ENCODE results near the gene ERLEC1. TPM values are rescaled to one million over a fixed set of nuclear protein-coding genes. Genes with fewer than 3 reads are reported as not detected.

Gene ERLEC1
- total RNA-seq, 2 experiments from 2014 or later: 22.7 to 23.2 TPM

DNA sequence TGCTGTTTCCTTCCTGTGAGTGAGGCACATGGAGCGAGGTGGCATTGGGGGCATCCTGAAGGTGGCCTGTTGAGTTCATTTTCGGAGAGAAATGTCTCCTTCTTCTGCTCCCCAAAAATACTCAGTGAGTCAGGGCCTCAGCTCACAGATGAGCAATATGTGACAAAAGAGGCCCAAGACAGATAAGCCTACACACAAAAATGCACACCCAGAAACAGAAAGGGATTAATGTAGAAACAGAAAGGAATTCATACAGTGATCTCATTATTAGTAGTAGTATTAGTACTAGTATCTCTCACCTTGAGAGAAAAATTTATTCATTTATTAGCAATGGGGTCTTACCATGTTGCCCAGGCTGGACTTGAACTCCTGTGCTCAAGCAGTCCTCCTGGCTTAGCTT lies 67.8 kb downstream of the ERLEC1 start:
- Mint-ChIP-seq H3K27ac (no peak overlapping the region), H3K36me3 (ENCODE audit: low read depth) (peaks cover 13% of the 10 kb centered on the region), H3K9me3 (no peaks in the 10 kb centered on the region), H3K4me1 (no peaks in the 10 kb centered on the region), H3K4me3 (no peak overlapping the region), H3K27me3 (no peaks in the 10 kb centered on the region)
- CTCF ChIA-PET: interaction anchor here (1.0 kb wide), 1 partner anchor 9 kb away, joined by 3 read pairs; no protein-coding TSS in a partner anchor
- no peak for DNase-seq
- POLR2A ChIA-PET: no interaction called here

DNA sequence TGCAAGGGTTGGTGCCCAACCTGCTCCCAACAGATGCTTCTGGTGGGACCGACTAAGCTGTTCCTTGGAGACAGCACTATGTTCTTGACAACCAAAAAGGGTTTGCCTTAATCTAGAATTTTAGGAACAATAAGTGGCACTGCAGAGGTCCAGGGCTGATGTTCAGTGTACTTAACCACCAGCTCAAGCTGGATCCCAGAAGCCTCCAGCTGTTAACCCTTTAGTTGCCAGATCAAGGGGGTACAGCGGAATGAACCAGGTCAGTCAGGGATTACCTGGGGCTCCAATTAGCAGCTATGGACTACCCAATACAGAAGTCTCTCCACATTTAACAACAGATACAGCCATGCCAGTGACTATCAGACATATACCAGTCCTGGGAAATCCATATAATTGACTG lies 69.4 kb downstream of the ERLEC1 start:
- Mint-ChIP-seq H3K27ac (no peak overlapping the region), H3K27me3 (no peaks in the 10 kb centered on the region), H3K4me1 (no peaks in the 10 kb centered on the region), H3K4me3 (no peak overlapping the region), H3K9me3 (no peaks in the 10 kb centered on the region), H3K36me3 (ENCODE audit: low read depth) (peaks cover 13% of the 10 kb centered on the region)
- ChIA-PET CTCF (no interaction called here), POLR2A (no interaction called here)
- DNase-seq: no peak

DNA sequence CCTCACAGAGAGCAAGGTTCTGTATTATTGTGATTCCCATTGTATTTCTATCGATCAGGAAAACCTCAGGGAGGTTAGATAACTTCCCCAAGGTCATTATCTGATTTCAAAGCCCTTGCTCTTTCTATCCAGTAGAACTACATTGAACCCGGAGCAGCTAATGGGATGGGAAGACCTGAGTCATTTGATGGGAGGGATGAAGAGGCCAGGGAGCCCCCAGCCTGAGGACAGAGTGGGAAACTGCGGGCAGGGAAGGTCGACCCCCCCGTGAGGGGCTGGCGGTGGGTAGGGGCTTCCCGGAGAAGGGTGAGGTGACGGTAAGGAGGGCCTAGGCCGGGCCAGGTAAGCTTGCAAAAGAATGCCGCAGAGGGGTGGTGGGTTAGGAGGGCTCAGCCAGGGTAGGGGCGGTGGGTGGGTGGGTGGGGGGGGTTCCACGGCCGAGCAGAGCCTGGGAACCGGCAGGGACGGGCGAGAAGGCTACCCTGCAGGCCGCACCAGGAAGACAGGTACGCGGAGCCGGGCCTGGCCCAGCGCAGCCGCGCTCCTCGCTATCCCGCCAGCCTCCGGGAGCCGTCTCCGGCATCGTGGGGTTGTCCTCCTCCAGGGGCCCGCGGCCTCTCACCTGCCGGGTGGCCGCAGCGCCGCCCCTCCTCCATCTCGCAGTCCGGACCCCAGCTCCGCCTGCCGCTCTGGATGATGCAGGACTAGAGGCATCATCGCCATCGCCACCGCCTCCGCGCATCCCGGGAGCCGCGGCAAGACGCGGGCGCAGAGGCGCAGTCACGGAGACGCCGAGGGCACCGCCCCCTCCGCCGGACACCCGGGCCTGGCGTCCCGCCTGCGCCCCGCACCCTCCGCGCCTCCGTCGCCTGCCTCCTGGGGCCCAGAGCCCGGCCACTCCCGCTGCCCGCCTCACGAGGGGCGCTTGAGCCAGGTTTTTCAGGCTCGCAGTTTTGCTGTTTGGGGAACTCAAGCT lies 72.7 kb downstream of the ERLEC1 start, which contains the start of gene GPR75:
Gene GPR75, minus strand, starts transcription at position 762 of the 976 bp plus-strand sequence. CDS start 5,211 bp downstream, outside the sequence.
- Mint-ChIP-seq H3K27ac (no peak within 1 kb of the TSS), H3K36me3 (ENCODE audit: low read depth) (peaks cover 7% of the 10 kb centered on the region)
- DNase-seq: no peak

DNA sequence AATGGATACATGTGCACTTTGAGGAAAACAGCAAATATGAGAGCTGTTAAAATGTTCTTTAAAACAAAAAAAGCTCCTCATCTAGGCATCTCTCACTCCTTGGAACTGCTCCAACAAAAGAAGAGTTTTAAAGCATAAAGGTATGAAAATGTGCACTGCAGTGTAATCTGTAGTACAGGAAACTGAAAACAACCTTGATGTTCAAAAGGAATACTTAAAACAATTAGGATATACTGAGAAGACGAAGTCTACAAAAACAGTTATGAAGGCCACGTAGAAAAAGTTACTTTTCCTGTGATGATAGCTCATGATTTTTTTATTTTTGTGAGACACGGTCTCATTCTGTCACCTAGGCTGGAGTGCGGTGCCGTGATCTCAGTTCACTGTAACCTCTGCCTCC lies 75.0 kb downstream of the ERLEC1 start:
- no peaks in the 10 kb centered on the region for H3K27me3 Mint-ChIP-seq
- CTCF ChIA-PET: interaction anchor here (0.9 kb wide), 1 partner anchor 13 kb away, joined by 3 read pairs; no protein-coding TSS in a partner anchor
- POLR2A ChIA-PET: interaction anchor here (0.6 kb wide), 1 partner anchor 57 kb away, joined by 3 read pairs; no protein-coding TSS in a partner anchor
- peaks cover 2% of the 10 kb centered on the region for H3K4me1 Mint-ChIP-seq
- no peak overlapping the region for H3K4me3 Mint-ChIP-seq
- DNase-seq: no peak
- peaks cover 28% of the 10 kb centered on the region for H3K36me3 Mint-ChIP-seq (ENCODE audit: low read depth)
- no peak overlapping the region for H3K27ac Mint-ChIP-seq
- no peaks in the 10 kb centered on the region for H3K9me3 Mint-ChIP-seq

More for the DNA sequence above, 72.7 kb downstream of the ERLEC1 start, which contains the start of gene GPR75:
- Mint-ChIP-seq H3K4me1 (peaks cover 2% of the 10 kb centered on the region), H3K9me3 (no peaks in the 10 kb centered on the region), H3K27me3 (no peaks in the 10 kb centered on the region), H3K4me3 (no peak within 1 kb of the TSS)
- CTCF ChIA-PET: no interaction called here
- POLR2A ChIA-PET: no interaction called here

DNA sequence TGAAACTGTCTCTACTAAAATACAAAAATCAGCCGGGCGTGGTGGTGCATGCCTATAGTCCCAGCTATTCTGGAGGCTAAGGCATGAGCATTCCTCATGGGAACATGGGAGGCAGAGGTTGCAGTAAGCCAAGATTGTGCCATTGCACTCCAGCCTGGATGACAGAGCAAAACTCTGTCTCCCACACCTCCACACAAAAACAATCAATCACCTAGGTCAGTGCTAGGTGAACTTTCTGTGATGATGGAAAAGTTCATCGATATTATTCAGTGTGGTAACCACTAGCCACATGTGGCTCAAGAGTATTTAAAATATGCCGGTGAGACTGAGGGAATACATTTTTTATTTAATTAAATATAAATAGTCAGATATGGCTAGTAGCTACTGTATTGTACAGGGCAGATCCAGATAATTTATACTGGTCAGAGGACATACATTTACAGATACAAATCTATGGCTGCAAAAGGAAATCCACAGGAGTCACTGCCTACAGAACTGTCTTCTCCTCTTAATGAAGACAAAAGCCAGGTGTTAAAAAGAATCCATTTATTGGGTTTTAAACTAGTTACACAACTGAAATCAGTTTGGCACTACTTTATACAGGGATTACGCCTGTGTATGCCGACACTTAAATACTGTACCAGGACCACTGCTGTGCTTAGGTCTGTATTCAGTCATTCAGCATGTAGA lies 76.8 kb downstream of the ERLEC1 start:
- H3K27ac Mint-ChIP-seq: no peak overlapping the region
- CTCF ChIA-PET: interaction anchor here (0.5 to 1.2 kb wide), 2 partner anchors 9 kb away, joined by 3 read pairs; no protein-coding TSS in a partner anchor

DNA sequence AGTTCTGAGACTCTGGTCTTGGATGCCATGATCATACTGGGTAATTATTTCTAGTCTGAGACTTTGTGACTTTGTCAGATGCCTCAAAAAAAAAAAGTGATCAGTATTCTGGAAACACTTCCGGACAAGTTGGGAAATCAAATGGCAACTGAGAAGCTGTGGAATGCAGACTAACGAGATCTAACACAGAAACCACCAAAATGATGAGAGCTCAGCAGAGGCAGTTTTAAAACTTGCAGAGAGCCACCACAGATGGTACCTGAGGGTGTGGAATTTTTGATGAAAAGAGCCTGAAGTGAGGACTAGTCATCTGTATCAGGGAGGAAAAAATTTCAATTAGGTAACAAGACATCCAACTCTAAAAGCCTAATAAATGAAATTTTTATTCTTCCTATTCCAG lies 78.4 kb downstream of the ERLEC1 start:
- Mint-ChIP-seq H3K36me3 (ENCODE audit: low read depth) (peaks cover 38% of the 10 kb centered on the region), H3K27ac (peak overlapping the region; percentile 39), H3K4me1 (peaks cover 2% of the 10 kb centered on the region), H3K4me3 (no peak overlapping the region), H3K27me3 (no peaks in the 10 kb centered on the region), H3K9me3 (no peaks in the 10 kb centered on the region)
- no peak for DNase-seq
- POLR2A ChIA-PET: no interaction called here
- CTCF ChIA-PET: interaction anchor here (0.6 kb wide), 1 partner anchor 82 kb away, joined by 3 read pairs; no protein-coding TSS in a partner anchor

More for the DNA sequence above, 76.8 kb downstream of the ERLEC1 start:
- Mint-ChIP-seq H3K9me3 (no peaks in the 10 kb centered on the region), H3K4me3 (no peak overlapping the region), H3K4me1 (peaks cover 2% of the 10 kb centered on the region), H3K27me3 (no peaks in the 10 kb centered on the region), H3K36me3 (ENCODE audit: low read depth) (peaks cover 34% of the 10 kb centered on the region)
- no peak for DNase-seq
- POLR2A ChIA-PET: interaction anchor here (0.6 kb wide), 1 partner anchor 11 kb away, joined by 3 read pairs; no protein-coding TSS in a partner anchor

DNA sequence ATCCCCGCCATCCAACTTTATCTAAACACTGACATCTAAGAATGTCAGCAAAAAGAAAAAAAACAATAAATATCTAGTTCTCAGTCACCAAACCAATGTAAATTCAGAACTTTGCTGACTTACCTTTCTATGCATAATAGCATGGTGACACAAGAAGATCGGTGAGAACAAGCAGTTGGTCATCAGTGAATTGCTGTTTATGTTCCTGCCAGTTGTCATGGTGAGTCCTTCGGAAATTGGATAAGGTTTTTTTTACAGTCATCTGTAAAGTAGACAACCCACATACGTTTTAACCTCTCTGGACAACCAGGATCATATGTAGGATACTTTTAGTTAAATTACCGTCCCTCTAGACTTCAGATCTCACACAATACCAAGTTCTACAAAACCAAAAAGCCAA lies 79.1 kb downstream of the ERLEC1 start:
- Mint-ChIP-seq H3K4me3 (no peak overlapping the region), H3K9me3 (no peaks in the 10 kb centered on the region), H3K27me3 (no peaks in the 10 kb centered on the region), H3K4me1 (peaks cover 2% of the 10 kb centered on the region), H3K36me3 (ENCODE audit: low read depth) (peaks cover 38% of the 10 kb centered on the region), H3K27ac (no peak overlapping the region)
- POLR2A ChIA-PET: no interaction called here
- DNase-seq: no peak
- CTCF ChIA-PET: interaction anchor here (1.4 kb wide), 1 partner anchor 13 kb away, joined by 3 read pairs; no protein-coding TSS in a partner anchor

DNA sequence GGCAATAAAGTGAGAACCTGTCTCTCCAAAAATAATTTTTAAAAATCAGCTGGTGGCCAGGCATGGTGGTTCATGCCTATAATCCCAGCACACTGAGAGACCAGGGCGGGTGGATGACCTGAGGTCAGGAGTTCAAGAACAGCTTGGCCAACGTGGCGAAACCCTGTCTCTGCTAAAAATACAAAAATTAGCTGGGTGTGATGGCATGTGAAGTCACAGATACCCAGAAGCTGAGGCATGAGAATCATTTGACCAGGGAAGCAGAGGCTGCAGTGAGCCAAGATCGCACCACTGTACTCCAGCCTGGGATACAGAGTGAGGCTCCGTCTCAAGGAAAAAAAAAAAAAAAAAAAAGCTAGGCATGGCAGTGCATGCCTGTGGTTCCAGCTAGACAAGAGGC lies 80.3 kb downstream of the ERLEC1 start:
- ChIA-PET POLR2A (no interaction called here), CTCF (interaction anchor here (1.4 kb wide), 1 partner anchor 12 kb away, joined by 3 read pairs; no protein-coding TSS in a partner anchor)
- Mint-ChIP-seq H3K4me1 (no peaks in the 10 kb centered on the region), H3K4me3 (no peak overlapping the region), H3K27ac (no peak overlapping the region), H3K27me3 (no peaks in the 10 kb centered on the region), H3K36me3 (ENCODE audit: low read depth) (peaks cover 32% of the 10 kb centered on the region), H3K9me3 (no peaks in the 10 kb centered on the region)
- DNase-seq: no peak

DNA sequence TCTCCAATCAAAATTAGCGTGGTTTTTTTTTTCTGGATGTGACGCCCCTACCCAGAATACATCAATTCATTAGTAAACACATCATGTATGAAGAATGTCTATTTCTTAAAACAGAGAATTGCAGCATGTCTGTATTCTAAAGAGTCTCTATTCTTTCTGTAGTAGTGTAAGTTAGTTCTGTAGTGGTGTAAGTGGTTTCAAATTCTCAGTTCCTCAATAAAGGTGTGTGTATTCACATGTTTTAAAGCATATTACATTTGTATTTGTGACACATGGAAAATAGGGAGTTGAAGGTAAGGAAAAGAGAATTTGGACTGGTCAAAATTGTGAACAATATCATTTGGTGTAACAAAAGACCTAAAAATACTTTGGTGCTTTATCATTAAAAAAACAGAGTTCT lies 80.9 kb downstream of the ERLEC1 start:
- peaks cover 32% of the 10 kb centered on the region for H3K36me3 Mint-ChIP-seq (ENCODE audit: low read depth)
- CTCF ChIA-PET: no interaction called here
- H3K4me1 Mint-ChIP-seq: no peaks in the 10 kb centered on the region
- H3K27ac Mint-ChIP-seq: no peak overlapping the region
- POLR2A ChIA-PET: no interaction called here
- H3K9me3 Mint-ChIP-seq: no peaks in the 10 kb centered on the region
- no peak overlapping the region for H3K4me3 Mint-ChIP-seq
- H3K27me3 Mint-ChIP-seq: no peaks in the 10 kb centered on the region
- DNase-seq: no peak

Small RNA genes within 50 kb of the gene (microRNA-seq; reads per million reads assigned to microRNA genes)
- gene MIR3682 (ENCODE audit: borderline microRNAs expressed, borderline replicate concordance): not detected

Other genes starting within 250 kb of the ERLEC1 start
- gene CHAC2, start 19.2 kb upstream of the ERLEC1 start, total RNA-seq: 10 to 100 TPM; 12.3 to 12.6 TPM
- 10 to 100 TPM; 20.2 to 23.3 TPM for gene ASB3, start 91 bp upstream of the ERLEC1 start, total RNA-seq
- gene GPR75, start 72.9 kb downstream of the ERLEC1 start, total RNA-seq: 1 to 10 TPM; 1.9 to 2.6 TPM
- gene PSME4, start 183.9 kb downstream of the ERLEC1 start, total RNA-seq: 10 to 100 TPM; 46.7 to 50.2 TPM